GM12878 (cell line): ENCODE results near the gene CFAP57.
"Not testable (repeated sequence)": the region's sequence is repeated elsewhere in the genome, so short reads cannot be mapped to it uniquely, and the experiment has no call there.

Experiments used
- CHD4 ChIP-seq: fragments of 200-600 bp; sonication (generic); IDR thresholded peaks from 2 replicates; pipeline ENCODE4 v1.6.1; 2016; ENCODE audit warnings: mild to moderate bottlenecking
- CREB1 ChIP-seq: IDR thresholded peaks from 2 replicates; pipeline ENCODE4 v1.6.1; 2012; ENCODE audit warnings: low read depth, mild to moderate bottlenecking, inconsistent platforms
- EZH2 ChIP-seq: IDR thresholded peaks from 2 replicates; pipeline ENCODE4 v1.6.1; 2012; ENCODE audit warnings: low read depth, mild to moderate bottlenecking, control low read depth, inconsistent platforms, low read length, borderline replicate concordance; ENCODE audit not compliant: control insufficient read depth
- NR2C2 ChIP-seq: IDR thresholded peaks from 2 replicates; pipeline ENCODE4 v1.6.1; 2011; ENCODE audit warnings: borderline replicate concordance, low read depth; ENCODE audit not compliant: control insufficient read depth, insufficient read length
- POLR2A ChIP-seq: IDR thresholded peaks from 2 replicates; pipeline ENCODE4 v1.6.1; 2011; ENCODE audit warnings: low read depth, mild to moderate bottlenecking, low read length
- POLR2AphosphoS2 ChIP-seq: IDR thresholded peaks from 2 replicates; pipeline ENCODE4 v1.6.1; 2011; ENCODE audit warnings: low read depth, mild to moderate bottlenecking, low read length, improper control_type of control experiment, moderate library complexity
- POLR2AphosphoS5 ChIP-seq: IDR thresholded peaks from 2 replicates; pipeline ENCODE4 v1.6.1; 2011; ENCODE audit warnings: mild to moderate bottlenecking, low read length, inconsistent platforms
- RFX5 ChIP-seq: IDR thresholded peaks from 2 replicates; pipeline ENCODE4 v1.6.1; 2011; ENCODE audit warnings: low read depth, low read length, improper control_type of control experiment
- TCF7 ChIP-seq: IDR thresholded peaks from 2 replicates; pipeline ENCODE4 v1.6.1; 2014; ENCODE audit warnings: antibody characterized with exemption, borderline replicate concordance
- ZNF274 ChIP-seq: IDR thresholded peaks from one replicate; pipeline ENCODE4 v1.8.0; 2011; ENCODE audit not compliant: insufficient read length, insufficient read depth
- TF ChIP-seq, protein P1 (sequence below), 3 experiments: IDR thresholded peaks in 2 of 3; conservative IDR thresholded peaks in 1 of 3; 2 replicates each; pipeline ENCODE4 v1.5.1; 2011; ENCODE audit warnings: low read depth in 3 of 3, low read length in 3 of 3, mild to moderate bottlenecking in 3 of 3, control low read depth in 2 of 3, moderate library complexity in 2 of 3, inconsistent platforms in 1 of 3, mixed read lengths in 1 of 3; ENCODE audit not compliant: control insufficient read depth in 2 of 3, insufficient read depth in 1 of 3; ENCODE audit errors: extremely low read depth in 1 of 3
- TF ChIP-seq, protein P2 (sequence below): IDR thresholded peaks from 2 replicates; pipeline ENCODE4 v1.6.1; 2012; ENCODE audit warnings: mild to moderate bottlenecking, low read depth, low read length
- TF ChIP-seq, protein P3 (sequence below): fragments of 450-650 bp; IDR thresholded peaks from 2 replicates; pipeline ENCODE4 v1.6.1; 2017; ENCODE audit warnings: mild to moderate bottlenecking

DNA sequence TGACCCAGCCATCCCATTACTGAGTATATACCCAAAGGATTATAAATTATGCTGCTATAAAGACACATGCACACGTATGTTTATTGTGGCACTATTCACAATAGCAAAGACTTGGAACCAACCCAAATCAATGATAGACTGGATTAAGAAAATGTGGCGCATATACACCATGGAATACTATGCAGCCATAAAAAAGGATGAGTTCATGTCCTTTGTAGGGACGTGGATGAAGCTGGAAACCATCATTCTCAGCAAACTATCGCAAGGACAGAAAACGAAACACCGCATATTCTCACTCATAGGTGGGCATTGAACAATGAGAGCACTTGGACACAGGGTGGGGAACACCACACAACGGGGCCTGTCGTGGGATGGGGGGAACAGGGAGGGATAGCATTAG lies 36.1 kb downstream of the CFAP57 start:
- TF ChIP-seq, protein P1, sequence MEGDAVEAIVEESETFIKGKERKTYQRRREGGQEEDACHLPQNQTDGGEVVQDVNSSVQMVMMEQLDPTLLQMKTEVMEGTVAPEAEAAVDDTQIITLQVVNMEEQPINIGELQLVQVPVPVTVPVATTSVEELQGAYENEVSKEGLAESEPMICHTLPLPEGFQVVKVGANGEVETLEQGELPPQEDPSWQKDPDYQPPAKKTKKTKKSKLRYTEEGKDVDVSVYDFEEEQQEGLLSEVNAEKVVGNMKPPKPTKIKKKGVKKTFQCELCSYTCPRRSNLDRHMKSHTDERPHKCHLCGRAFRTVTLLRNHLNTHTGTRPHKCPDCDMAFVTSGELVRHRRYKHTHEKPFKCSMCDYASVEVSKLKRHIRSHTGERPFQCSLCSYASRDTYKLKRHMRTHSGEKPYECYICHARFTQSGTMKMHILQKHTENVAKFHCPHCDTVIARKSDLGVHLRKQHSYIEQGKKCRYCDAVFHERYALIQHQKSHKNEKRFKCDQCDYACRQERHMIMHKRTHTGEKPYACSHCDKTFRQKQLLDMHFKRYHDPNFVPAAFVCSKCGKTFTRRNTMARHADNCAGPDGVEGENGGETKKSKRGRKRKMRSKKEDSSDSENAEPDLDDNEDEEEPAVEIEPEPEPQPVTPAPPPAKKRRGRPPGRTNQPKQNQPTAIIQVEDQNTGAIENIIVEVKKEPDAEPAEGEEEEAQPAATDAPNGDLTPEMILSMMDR (IDR thresholded peaks at IDR 0.05 in 2 of 3, conservative IDR thresholded peaks at IDR 0.05 in 1 of 3; ENCODE audit: control insufficient read depth in 2 of 3, extremely low read depth in 1 of 3, insufficient read depth in 1 of 3, low read depth in 3 of 3, low read length in 3 of 3) = not testable (repeated sequence)
- TF ChIP-seq, protein P2, sequence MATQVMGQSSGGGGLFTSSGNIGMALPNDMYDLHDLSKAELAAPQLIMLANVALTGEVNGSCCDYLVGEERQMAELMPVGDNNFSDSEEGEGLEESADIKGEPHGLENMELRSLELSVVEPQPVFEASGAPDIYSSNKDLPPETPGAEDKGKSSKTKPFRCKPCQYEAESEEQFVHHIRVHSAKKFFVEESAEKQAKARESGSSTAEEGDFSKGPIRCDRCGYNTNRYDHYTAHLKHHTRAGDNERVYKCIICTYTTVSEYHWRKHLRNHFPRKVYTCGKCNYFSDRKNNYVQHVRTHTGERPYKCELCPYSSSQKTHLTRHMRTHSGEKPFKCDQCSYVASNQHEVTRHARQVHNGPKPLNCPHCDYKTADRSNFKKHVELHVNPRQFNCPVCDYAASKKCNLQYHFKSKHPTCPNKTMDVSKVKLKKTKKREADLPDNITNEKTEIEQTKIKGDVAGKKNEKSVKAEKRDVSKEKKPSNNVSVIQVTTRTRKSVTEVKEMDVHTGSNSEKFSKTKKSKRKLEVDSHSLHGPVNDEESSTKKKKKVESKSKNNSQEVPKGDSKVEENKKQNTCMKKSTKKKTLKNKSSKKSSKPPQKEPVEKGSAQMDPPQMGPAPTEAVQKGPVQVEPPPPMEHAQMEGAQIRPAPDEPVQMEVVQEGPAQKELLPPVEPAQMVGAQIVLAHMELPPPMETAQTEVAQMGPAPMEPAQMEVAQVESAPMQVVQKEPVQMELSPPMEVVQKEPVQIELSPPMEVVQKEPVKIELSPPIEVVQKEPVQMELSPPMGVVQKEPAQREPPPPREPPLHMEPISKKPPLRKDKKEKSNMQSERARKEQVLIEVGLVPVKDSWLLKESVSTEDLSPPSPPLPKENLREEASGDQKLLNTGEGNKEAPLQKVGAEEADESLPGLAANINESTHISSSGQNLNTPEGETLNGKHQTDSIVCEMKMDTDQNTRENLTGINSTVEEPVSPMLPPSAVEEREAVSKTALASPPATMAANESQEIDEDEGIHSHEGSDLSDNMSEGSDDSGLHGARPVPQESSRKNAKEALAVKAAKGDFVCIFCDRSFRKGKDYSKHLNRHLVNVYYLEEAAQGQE = not testable (repeated sequence)
- not testable (repeated sequence) for TF ChIP-seq ZNF274, POLR2AphosphoS2, POLR2A, POLR2AphosphoS5, CREB1, CHD4, TCF7, RFX5, EZH2, NR2C2
- TF ChIP-seq, protein P3, sequence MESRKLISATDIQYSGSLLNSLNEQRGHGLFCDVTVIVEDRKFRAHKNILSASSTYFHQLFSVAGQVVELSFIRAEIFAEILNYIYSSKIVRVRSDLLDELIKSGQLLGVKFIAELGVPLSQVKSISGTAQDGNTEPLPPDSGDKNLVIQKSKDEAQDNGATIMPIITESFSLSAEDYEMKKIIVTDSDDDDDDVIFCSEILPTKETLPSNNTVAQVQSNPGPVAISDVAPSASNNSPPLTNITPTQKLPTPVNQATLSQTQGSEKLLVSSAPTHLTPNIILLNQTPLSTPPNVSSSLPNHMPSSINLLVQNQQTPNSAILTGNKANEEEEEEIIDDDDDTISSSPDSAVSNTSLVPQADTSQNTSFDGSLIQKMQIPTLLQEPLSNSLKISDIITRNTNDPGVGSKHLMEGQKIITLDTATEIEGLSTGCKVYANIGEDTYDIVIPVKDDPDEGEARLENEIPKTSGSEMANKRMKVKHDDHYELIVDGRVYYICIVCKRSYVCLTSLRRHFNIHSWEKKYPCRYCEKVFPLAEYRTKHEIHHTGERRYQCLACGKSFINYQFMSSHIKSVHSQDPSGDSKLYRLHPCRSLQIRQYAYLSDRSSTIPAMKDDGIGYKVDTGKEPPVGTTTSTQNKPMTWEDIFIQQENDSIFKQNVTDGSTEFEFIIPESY = not testable (repeated sequence)
